HTERT RPE-1 (cell line): Measurements from ENCODE around the gene MAFB.

Experiments used
- in situ Hi-C: fragments of 300-500 bp; cut with MboI; formaldehyde crosslinking; loops from 4 replicates; pipeline ENCODE4 v1.14.3; 2020; ENCODE audit warnings: low sequenced_read_pairs

MAFB gene

GRCh38 chr20:40682104-40682981 lies 6.7 kb downstream of the MAFB start:
- in situ Hi-C loops: no loop called here

- in situ Hi-C loops: no loop called here
Measured at GRCh38 chr20:40681684-40682083, 7.4 kb downstream of the MAFB start.

- in situ Hi-C loops: no loop called here
Measured at GRCh38 chr20:40681165-40681564, 7.9 kb downstream of the MAFB start.

GRCh38 chr20:40680161-40680959 lies 8.7 kb downstream of the MAFB start:
- in situ Hi-C loops: no loop called here

GRCh38 chr20:40679184-40679583 lies 9.9 kb downstream of the MAFB start:
- in situ Hi-C loops: no loop called here

- in situ Hi-C loops: no loop called here
Measured at GRCh38 chr20:40678286-40678875, 10.7 kb downstream of the MAFB start.

GRCh38 chr20:40677343-40677924 lies 11.6 kb downstream of the MAFB start:
- in situ Hi-C loops: no loop called here

- in situ Hi-C loops: no loop called here
Measured at GRCh38 chr20:40676491-40677269, 12.4 kb downstream of the MAFB start.

GRCh38 chr20:40675599-40676221 lies 13.3 kb downstream of the MAFB start:
- in situ Hi-C loops: no loop called here

- in situ Hi-C loops: no loop called here
Measured at GRCh38 chr20:40673442-40673841, 15.6 kb downstream of the MAFB start.

GRCh38 chr20:40672095-40672494 lies 16.9 kb downstream of the MAFB start:
- in situ Hi-C loops: no loop called here

GRCh38 chr20:40670253-40670652 lies 18.8 kb downstream of the MAFB start:
- in situ Hi-C loops: no loop called here

- in situ Hi-C loops: no loop called here
Measured at GRCh38 chr20:40669692-40670091, 19.3 kb downstream of the MAFB start.

- in situ Hi-C loops: no loop called here
Measured at GRCh38 chr20:40668449-40669228, 20.4 kb downstream of the MAFB start.

GRCh38 chr20:40667503-40667902 lies 21.5 kb downstream of the MAFB start:
- in situ Hi-C loops: no loop called here

- in situ Hi-C loops: no loop called here
Measured at GRCh38 chr20:40666336-40666735, 22.7 kb downstream of the MAFB start.

GRCh38 chr20:40664891-40665290 lies 24.1 kb downstream of the MAFB start:
- in situ Hi-C loops: no loop called here

GRCh38 chr20:40663991-40664880 lies 24.8 kb downstream of the MAFB start:
- in situ Hi-C loops: no loop called here
